Kasumi-1 (cell line): ENCODE data around the gene KL.

Experiments
- DNase-seq, 2 experiments: peaks; one replicate each; lab custom pipeline; 2025; lab: John Stamatoyannopoulos, UW

The KL gene

DNA sequence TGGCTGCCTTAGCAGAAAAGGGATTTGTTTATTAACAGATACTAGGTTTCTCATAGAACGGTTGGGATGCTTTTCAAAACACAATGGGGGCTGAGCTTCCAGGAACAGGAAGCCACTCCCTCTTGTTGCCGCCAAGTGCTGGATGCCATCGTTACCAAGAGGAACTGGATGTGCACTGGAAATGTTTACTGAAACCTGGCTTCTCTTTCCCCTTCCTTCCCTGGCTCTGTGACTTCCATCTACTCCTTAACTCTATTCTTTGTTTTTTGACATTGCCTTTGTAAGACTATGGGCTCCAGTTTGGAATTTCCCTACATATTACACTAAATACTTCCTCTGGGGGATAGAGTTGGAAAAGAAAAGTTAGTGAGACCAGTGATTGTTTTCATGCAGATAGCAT lies 11.7 kb upstream of the KL start:
- DNase-seq: no peak

DNA sequence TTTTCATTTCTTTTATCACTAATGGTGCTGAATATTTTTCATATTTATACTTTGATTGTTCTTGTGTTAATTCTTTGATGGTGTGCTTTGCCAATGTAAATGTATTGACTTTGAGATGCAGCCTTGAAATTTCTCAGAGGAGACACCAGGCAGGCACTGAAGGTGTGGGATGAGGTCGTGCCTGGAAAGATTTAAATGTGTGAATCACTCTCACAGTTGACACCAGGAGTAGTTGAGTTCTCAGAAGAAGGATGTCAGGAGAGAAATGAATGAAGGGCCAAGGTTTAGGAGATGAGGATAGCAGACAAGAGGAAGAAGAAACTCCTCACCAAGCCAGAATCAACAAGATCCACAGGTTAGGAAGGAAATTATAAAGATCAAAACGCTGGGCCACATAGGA lies 10.1 kb upstream of the KL start:
- DNase-seq: no peak

DNA sequence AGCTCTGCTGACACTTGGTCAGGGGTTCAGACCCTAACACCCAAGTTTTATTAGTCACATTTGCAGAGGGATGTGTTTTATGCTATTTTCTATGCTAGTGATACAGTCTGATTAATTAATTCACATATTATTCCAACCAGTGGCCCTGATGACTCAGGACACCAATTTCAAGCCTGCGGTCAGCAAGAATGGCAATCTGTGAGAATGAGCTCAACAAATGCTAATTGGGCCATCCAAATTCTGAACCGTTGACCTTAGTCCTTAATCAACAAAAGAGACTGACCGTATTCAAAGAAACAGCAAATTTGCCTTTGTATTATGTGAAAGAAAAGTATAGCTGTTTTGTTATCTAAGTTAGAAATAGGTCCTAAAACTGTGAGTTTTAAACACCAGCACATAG lies 9.6 kb upstream of the KL start:
- no peak for DNase-seq

DNA sequence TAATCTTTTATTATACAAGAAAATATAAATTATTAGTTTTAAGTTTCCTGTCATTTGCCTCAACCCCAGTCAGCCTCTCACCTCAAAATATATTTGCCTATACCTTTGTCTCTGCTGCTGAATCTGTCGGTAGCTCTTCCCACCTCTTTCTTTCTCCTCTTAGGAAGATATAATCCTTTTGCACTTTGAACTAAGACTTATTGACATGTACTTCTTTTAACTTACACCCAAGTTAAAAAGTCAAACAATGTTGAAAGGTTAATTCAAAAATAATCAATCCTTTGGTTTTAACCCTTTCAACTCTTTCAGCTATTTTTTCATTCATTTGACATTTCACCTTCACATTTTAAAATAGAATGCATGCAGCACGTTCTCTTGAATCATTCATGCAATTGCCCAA lies 9.0 kb upstream of the KL start:
- DNase-seq: no peak

DNA sequence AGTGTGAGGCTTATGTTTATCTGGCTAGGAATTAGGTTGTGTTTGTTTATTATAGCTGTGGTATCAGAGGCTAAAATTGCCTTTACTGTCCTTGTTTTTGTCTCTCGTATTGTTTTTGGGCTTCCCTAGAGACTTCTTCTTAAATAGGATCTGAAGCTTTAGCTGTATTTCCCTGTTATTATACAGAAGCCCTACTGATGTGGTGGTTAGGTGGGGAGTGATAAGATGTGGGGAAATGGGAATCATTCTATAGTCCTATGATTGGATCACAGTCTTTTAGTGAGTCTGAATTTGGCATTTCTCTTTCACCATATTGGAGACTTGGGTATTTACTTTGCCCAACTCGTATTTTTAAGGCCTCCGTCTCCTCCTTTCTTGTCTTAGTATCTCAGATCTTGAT lies 8.3 kb upstream of the KL start:
- no peak for DNase-seq

DNA sequence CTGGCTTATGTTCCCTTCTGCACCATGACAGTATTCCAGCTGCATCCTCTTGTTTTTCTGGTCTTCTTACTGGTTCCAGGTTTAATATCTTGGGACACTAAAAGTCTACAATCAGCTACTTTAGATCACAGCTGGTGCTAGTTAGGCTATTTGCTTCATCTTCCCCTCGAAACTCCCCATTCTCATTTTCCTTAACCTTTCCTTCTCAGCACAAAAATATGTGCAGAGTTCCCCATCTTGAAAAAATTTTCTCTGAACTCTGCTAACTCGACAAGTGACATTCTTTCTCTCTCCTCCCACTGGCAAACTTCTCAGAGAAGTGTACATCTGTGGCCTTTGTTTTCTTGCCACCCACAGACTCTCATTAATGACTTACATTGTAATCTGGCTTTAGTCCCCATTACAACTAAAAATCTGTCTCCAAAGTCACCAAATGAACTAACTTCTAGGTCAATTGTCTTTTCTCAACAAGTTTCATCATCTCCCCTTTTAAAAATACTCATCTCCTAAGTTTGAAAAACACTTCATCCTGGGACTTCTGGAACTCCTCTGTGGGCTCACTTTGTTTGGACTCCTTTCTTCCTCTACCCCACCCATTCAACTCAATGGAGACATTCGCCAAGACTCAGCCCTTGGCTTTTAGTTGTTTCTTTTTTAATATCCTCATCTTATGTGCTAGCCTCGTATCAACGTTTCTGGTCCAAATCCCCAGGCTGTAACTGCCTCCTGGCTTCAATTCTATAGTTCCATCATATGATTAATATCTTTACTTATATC lies 7.1 kb upstream of the KL start:
- DNase-seq: no peak

DNA sequence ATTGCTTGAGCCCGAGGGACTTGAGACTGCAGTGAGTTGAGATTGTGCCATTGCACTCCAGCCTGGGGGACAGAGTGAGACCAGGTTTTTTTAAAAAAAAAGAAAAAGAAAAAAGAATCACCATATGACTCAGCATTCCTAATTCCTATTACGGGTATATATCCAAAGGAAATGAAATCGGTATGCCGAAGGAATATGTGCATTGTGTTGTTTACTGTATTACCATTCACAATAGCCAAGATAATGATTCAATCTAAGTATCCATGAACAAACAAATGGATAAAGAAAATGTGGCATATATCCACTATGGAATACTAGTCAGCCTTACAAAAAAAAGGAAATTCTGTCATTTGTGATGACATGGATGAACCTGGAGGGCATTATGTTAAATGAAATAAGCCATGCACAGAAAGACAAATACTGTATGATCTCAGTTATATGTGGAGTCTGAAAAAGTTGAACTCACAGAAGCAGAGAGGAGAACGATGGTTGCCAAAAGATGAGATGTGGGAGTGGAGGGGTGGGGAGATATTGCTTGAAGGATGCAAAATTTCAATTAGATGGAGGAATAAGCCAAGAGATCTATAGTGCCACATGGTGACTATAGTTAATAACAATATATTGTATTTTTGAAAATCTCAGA lies 4.3 kb upstream of the KL start:
- no peak for DNase-seq

DNA sequence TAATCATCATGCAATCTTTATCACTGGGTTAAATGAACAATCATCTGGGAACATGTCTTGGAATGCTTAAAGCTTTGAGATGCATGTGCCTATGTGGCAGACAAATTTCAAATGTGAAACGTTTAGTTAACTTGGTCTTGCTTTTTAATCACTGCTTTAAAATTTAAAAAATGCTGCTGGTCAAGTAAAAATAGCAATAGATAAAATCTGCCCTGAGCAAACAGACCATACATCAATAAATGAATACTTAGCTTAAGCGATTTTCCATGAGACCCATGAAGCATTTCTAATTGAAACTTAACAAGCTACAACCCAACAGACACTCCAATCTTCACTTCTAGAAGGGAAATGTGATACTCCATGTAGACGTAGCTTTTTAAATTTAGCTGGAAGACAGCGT lies 1.9 kb upstream of the KL start:
- DNase-seq: no peak

DNA sequence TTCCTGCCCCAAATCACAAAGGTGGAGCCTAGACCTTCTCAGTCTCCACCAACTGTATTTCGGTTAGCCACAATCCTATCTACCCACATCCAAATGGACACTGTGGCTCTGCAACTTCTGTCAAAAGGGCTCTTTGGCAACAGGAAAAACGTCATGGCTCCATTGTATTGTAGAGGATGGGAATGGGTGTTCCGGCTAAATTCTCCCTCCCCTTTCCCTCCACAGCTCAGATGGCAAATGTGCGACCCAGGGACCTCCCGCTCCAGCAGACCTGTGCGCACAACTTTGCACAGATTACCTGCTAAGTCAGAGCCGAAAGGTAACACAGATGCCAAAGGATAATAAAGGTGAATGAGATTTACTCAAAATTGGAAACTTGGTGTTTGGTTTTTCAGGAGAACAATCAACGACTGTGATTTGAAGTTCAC lies 968 bp upstream of the KL start:
- peak in 1 of 2 experiments; percentile 2 for DNase-seq

DNA sequence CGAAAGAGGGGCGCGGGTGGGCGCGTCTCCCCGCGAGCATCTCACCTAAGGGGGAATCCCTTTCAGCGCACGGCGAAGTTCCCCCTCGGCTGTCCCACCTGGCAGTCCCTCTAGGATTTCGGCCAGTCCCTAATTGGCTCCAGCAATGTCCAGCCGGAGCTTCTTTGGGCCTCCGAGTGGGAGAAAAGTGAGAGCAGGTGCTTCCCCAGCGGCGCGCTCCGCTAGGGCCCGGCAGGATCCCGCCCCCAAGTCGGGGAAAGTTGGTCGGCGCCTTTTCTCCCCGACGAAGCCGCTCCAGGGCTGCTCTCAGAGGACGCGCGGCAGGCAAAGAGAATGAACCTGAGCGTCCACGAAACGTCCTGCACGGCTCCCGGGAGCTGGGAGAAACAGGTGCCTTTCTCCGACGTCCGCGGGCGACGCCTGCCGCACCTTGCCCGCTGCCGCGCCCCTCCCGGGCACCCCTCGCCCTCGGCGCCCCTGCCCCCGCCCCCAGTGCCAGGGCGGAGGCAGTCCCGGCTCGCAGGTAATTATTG lies 366 bp upstream of the KL start:
- DNase-seq: no peak

DNA sequence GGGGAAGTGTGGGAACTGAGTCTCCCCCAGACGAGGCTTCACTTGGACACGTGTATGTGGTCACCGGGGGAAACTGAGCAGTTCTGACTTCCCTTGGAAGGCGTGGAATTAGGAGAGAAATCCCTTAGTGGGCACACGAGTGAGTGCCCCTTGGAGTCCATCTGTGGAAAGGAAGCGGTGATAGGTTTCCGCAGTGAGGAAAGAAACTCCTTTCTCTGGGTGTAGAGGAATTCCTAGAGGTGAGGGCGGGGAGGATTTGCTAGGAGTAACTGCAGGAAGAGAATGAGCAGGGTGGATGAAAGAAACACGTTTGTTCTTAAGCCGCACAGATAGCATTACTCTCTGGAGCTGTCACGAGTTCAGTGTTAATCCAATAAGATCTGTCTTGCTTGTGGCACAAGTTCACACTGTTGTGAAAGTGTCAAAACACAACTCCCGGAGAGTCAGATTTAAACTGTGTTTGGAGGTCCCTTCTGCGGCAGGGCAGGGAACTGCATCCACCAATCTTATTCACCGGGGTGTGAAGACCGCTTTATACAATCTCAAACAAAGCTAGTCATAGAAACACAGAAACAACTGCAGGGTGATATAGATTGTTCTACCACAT lies 1.2 kb downstream of the KL start:
- peak; percentile 64 to 72 for DNase-seq

DNA sequence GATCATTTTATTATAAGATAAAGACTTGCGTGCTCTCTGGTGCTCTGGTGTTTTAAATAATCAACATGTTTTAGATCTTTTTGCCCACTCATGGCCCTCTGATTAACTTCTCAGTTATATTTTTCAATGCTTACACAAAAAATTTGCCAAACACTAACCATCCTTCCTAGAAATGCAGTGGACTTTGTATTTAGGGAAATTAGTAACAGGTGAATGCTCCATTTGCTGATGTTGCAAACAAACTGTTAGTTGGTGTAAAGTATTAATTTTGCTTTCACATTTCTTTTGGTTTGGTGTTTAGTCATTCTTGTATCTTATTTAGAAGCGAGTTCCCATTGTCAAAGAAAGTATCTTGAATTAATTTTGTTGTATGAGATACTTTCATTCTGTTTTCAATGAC lies 2.7 kb downstream of the KL start:
- DNase-seq: no peak

DNA sequence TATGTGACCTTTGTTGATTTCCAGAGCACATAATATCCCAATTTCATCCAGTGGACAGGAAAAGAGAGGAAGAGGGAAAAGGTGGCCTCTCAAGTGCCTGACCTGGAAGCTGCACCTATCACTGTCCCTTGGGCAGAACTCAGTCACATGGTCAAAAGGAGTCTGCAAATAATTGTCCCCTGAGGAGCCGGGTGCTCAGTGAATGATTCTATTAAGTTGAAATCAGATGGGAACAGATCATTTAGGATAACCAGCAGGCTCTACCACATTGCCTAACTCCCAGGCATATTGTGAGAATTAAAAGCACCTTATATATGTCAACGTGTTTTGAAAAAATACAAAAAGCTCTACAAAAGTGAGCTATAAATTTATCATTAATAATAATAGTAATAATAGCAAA lies 6.8 kb downstream of the KL start:
- no peak for DNase-seq

DNA sequence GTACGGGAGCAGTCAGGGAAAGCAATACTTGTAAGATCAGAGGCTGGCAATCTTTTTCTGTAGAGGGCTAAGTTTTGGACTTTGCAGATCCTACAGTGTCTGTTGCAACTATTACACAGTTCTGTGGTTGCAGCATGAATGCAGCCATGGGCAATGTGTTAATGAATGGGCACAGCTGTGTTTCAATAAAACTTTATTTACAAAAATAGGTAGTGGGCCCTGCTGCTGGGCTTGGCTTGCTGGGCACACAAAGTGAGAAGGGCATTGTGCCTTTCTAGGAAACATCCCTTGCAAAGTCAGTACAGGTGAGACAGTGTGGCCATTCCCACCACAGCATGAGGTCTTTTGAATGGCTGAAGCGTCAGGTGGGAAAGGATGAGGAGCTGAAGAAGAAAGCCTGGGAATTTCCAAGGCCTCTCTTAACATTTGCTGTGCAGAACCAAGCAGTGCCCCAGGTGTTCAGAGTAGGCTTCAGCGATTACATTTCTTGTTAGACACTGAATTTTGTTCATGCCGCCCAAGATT lies 9.1 kb downstream of the KL start:
- DNase-seq: no peak

DNA sequence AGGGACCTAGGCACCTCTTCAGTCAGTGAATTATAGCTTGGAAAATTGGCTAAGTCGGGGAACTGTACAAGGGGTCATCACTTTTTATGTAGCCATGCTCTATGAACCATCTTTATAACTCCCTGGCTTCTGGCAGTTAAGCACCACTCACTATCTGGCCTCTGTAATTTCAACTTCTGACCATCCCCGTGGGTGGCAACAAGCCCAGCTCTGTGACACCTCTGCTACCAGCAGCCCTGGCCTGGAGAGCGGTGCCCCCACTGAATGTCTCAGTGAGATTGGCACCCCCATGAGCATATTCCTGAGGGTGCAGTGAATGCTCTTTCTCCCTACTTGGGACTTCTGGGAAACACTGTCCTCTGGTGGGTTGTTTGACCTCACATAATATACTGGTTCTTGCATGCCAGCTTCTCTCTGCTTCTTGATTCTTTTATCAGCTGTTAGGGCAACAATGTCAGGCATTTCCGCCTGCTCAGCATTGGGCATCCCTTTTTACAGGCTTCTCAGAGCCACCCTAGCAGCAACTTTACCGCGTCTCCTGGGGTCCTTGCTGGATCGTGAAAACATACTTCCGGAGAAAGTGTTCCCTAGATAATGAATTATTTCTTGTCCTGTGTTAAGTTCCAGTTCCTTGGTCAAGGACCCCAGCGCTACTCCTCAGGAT lies 10.4 kb downstream of the KL start:
- no peak for DNase-seq

DNA sequence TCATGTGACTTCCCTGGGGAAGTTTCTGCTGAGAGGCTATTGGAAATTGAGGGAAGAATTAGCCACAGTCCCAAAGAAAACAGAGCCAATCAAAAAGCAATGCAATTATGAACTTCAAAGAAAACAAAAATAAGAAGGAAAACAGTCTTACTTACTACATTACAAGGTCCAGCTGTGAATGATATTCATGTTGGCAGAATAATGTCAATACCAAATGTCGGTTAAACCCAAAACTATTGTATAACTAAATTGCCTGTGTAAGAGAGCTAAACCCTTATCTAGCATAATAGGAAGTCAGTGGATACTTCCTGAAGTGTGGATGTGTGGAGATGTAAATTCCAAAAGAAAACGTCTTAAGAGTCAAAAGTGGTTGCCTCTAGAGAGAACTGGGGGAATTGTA lies 12.4 kb downstream of the KL start:
- no peak for DNase-seq

DNA sequence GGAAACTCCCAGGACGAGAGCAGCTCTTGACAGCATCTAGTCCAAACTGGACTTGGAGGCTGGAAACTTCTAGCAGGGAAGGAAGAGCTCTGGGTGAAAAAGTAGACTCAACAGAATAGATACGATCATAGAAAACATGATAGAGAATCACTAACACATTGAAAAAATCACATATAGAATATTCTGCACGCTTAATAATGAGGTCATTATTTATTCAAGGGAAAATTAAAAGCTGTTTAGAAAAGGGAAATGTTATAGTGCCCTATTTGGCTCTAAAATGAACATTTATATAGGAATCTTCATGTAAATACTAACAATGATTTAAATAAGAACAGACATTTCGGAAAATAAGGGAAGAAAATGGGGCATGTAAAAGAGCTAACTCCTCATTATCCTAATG lies 15.1 kb downstream of the KL start:
- DNase-seq: no peak

DNA sequence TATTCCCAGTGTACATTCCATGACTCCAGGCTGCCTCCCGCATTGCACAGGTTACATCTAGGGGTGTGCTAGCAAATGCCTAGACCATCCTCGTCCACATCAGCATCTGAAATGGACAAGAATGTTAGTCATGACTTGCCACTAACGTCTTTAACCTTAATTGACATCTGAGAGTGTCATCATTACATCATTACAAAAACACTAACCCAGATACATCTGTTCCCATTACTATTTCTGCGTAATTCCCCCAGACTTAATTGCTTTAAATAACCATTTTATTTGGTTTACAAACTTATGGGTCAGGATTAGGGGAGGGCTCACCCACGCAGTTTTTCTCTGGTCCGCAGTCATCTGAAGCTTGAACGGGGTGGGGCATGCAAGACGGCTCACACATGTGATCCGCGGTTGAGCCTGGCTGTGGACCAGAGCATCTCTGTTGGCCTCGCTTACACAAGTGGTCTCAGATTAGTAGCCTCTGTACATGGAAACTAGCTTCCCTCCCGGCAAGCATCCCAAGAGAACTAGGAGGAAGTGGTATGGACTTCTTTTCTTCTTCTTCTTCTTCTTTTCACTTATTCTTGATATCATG lies 15.9 kb downstream of the KL start:
- no peak for DNase-seq

DNA sequence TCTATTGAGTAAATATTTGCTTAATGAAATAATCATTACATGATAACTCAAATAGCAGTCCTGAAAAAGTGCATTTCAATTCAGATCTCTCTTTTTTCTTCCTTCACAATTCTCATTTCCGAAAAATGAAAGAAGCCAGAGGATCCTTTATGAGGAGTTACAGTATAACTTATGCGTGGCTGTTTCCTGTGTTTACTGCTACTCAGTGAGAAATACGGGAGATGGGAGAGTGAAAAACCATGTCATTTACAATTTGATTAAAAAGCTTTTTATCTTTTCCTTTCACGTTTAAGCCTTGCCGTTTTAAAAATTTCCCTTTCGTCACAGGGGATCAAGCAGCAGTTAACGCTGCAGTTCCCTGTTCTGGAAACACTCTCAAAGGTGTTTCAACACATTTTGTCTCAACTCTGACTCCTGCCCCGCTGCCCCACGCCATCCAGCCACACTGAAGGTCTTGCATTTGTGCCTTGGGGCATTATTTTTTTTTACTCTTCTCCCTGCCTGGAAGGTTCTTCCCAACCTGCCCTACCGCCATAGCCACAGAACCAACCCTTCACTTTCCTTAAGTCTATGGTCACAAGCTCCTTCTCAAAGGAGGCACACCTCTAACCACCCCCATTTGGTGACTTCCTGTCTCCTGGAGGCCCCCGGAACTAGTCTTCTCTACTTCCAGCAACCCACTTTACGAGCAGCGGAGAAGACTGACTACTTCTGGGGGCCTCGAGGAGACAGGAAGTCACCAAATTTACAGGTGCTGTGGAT lies 17.0 kb downstream of the KL start:
- no peak for DNase-seq

DNA sequence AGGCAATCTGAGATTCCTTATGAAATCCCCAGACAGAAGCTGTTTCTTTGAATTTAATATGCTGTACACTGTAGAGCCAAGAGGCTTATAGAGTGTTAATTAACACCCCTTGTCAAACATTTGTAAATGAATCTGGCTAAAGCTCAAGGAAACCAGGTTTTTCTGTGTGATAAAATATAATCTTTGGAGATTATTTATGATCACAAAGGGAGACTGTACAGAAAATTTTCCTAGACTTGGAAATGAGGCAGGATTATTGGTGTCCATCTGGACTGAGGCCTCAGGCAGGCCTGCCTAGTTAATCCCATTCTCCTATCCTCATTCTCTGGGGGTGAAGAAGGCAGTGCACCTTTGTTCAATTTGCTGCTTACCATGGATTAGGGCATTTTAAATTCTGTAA lies 17.8 kb downstream of the KL start:
- no peak for DNase-seq

DNA sequence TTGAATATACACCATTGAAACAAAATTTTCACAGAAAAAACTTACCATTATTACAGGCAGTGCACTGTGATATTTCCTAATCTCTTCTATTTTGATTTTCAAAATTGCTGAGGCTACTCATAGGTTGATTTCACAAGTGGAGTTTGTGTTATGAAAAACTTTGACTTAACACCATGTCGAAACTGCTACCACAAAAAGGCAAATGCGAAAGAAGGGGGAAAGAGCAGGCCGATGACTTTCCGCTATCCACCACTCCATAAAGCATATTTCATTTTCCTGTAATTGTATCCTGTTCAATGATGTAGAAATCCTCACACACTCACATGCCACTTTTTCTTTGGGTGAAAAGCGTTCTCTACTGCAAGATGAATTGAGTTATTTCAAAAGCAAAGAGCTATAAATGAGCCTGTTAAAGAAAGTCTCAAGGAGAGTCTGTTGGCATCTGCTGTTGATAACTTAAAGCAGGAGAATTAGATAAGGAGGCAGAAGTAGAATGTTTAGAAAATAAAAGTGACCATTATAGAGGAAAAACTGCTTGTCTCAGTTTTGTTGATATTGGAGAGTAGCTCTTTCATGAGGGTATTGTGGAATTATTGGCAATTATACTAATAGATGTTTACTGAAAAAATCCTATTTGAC lies 18.8 kb downstream of the KL start:
- no peak for DNase-seq
